HG03354 (cell line): ENCODE results near the gene GP1BB.

Experiments
- ATAC-seq: cut with Tn5 transposase; IDR thresholded peaks from one replicate; pipeline ENCODE4 v1.9.1; 2021; ENCODE audit warnings: mild to moderate bottlenecking; ENCODE audit not compliant: unreplicated experiment, poor library complexity, severe bottlenecking

Gene GP1BB

DNA sequence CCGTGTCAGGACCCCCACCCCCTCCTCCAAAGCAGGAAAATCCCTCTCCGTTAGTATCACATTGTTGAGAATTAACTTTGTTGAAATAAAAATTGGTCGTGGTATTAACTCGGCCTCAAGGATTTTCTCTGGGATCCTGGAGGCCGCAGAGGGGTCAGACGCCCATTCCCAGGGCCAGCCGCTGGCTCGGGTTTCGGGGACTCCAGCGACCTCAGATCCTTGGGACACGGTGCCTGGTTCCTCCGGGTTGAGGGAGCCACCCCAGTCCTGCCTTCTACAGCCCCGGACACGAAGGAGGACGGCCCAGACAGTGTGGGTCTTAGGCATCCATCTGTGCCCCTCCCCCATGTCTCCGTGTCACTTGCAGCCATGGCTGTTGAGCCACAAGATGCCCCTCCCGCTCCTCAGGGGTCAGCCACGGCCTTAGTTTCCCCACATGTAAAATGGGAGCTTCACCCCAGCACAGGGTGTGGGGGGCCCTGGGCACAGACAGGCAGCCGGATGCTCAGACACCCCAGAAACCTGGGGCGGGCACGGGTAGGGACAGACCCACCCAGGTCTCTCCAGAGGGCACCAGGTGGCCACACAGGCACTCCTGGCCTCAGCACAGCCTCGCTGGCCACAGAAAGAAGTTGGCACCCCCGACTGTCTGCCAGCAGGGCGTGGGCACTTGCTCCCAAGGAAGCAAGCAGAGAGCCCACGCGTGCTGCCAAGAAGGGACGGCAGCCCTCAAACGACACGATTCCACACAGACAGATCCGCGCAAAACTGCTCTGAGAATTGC is 15.5 kb downstream of the GP1BB start:
- ATAC-seq, result no peak

DNA sequence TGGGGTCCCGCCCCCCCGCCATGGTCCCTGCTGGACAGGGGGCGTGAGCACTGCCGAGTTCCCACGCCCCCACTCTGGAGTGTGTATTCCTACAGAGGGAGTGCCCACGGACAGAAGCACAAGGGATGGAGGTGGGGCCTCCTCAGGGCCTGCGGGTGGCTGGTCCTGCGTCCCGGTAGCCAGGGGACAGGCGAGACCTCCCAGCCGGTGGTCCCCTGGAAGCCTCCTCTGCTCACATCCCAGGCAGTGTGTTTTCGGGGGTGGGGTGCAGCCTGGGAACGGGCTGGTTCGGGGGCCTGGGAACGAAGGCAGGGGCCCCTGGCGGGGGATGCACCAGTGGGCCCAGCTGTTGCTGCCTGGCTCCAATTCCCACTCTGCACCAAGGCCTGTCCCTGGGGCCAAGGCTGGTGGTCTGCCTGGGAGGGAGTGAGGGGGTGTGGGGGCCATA is 16.1 kb downstream of the GP1BB start:
- no peak for ATAC-seq

- ATAC-seq, result no peak
Measured at GRCh38 chr22:19739911-19740449, 16.6 kb downstream of the GP1BB start.

DNA sequence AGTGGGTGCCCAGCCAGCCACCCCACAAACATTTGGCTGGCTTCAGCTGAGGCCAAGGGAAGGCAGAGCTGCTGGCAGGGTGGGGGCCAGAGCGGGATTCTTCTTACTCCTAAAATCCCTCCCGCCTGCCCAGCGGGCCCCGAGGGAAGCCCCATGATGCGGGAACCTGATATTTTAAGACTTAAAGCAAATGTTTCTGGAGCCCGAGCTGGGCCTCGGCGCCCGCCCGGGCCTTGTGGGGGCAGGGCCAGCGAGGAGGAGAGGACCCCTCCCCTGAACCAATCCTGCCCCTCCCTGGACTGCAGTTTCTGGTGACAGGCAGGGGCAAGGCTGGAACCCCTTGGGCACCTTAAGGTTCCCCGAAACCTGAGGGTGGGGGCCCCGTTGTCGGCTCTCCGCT is 17.2 kb downstream of the GP1BB start:
- ATAC-seq, result no peak

DNA sequence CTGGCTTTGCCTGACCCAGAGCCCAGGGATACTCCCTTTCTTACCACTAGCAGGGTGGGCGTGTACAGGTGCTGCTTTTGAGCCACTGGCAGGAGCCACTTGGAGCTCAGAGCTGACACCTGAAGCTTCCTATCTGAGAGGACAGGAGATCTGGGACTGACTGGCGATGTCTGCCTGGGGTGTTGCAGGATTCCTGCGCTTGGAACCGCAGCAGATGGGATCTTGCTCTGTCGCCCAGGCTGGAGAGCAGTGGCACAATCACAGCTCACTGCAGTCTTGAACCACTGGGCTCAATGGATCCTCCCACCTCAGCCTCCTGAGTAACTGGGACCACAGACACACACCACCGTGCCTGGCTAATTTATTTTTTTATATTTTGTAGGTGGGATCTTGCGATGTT is 17.7 kb downstream of the GP1BB start:
- no peak for ATAC-seq

DNA sequence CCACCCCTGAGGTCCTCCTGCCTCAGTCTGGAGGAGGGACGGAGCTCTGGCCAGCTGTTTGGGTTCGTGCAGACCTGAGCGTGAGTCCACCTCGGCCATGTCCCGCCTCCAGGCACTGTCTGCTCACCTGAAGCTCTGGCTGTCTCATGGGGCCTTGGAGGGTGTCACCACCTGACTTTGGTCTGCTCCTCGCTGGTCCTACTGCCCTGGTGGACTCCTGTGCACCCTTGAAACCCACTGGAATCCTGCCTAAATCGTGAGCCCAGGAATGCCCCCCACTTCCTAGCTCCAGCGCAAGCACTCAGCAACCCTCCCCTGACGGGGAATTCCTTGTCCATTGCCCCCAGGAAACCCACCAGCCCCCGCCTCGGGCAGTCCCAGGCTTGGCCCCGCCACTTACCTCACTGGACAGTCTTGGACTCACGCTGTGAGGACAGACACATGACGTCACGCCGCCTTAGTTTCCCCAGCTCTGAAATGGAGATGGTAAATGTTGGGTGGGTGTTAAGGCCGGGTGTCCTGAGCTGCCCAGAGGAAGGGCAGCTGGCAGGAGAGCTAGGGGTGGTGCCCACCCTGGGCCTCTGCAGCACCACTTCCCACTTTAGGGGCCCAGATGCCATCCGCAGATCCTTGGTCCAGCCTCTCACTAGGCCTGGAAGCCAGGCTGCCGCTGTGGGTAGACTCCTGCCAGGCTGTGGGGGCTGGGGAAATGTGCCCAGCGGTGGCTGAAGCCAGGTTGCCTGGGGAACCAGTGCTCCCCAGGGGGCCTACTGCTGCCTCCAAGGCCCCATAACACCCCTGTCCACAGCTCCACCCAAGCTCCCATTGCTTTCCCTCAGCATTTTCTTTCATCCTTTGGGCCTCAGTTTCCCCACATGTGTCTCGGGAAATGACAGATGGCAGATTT is 19.1 kb downstream of the GP1BB start:
- ATAC-seq, result no peak

DNA sequence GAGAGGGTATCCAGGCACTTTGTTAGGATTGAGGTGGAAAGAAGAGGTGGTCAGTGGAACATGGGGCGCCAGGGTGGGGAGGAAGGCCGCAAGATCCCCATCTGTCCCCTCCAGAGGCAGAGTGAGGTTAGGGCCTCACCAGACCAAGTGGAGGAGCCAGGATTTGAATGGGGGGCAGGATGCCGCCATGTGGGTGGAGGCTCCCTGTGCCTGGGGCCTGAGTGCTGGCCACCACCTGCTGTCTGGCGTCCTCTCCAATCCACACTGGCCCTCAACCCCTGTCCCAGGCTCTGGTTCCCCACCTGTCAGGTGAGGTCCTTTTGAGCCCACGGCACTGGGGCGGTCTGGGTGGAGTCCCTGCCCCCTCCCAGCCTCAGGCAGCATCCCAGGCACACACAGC is 19.7 kb downstream of the GP1BB start:
- ATAC-seq, result no peak

DNA sequence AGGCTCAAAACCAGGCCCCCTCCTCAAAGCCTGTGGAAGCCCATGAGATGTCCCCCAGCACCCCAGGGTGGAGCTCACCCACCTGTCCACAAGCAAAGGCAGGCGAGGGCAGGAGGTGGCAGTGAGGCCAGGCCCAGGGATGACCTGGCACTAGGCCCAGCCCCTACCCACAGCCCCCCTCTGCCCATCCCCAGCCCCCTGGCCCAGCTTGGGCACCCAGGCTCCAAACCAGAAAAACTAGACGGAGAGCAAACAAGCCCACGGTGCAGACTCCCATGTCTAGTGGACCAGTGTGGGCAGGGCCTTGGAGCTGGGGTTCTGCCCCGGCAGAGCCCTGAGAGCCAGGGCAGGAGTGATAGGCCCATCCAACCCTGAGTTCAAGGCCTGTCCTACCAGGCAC is 20.3 kb downstream of the GP1BB start:
- no peak for ATAC-seq

DNA sequence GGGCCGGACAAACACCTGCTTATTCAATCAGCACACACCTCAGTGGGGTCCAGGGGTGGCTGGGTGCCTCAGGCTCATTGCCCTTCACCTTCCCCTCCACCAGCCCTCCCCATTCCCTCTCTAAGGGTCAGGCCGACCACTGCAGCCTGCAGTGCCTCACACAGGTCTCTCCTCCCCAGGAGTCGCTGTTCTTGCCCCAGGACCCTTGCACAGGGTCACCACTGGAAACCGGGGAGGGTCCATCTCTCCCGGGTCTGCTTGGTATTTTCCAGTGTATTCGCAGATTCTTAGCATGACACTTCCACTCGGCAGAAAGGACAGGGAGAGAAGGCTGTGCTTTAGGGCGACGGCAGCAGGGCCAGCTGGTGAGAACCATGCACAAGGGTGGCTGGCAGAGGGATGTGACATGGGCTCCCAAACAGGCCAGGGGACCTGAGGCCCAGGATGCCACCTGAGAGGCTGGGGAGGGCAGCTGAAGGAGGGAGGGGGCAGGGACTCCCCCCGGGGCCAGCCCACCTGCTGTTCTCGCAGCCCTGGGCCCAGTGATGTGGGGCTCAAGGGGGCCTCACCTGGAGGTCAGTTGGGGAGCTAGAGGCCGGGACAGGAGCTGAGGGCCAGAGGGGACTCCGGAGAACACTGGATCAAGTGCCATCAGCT is 21.1 kb downstream of the GP1BB start:
- no peak for ATAC-seq

DNA sequence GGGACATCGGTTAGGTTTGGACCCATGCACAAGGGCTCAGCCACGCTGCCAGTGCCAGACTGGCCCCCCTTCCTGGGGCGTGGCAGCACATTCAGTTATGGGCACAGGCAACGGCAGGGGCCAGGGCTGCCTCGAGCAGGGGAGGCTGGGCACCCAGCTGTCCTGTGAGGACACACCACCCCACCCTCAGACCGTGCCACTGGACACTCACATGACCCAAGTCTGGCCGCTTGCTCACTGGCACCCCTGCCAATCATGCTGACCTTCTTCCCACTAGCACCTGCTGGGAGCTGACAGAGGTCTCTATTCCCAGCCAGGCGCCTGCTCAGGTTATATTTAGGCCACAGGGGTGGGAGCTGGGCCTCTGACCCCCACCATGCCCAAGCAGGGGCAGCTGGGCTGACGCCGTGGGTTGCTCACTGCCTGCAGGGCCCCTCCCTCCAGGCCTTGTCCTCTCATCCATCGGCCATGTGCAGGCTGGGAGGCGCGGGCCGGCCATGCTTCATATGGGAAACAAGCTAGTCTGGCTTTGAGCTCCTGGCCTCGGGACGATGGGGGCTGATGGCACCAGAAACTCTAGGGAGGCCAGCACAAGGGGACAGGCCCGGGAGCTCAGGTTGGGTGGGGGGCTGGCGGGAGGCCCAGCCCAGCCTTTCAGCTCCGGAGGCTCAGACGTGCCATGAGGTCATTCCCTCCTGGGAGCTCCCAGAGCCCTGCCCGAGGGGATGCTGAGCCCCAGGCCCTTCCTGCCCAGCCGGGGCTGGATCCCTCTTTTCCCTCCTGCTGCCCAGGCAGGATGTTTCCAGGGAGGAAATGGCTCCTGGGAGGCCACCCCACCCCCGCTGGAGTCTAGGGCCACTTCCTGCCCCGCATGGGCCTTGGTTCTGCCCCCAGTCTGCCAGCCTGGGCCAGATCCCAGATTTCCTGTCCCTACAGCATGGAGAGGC is 22.1 kb downstream of the GP1BB start:
- no peak for ATAC-seq

GRCh38 chr22:19746726-19747125 is 23.4 kb downstream of the GP1BB start:
- ATAC-seq, result no peak

DNA sequence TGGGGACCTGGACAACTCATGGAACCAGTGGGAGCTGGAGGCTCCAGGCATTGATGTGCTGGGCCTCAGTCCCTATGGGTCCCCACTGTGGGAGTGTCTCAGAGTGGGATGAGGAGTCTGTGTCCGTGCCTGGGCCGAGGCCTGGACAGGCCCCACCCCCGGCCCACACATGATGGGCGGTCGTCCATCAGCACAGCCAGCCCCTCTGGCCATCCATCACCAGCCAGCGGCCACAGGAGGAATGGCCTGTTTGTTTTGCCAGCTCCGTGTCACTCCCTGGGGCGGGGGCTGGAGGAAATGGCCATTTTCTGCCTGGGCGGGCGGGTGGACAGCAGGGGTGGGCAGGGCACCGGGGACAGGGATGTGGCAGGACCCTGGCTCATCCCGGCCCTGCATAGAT is 24.2 kb downstream of the GP1BB start:
- ATAC-seq, result no peak

DNA sequence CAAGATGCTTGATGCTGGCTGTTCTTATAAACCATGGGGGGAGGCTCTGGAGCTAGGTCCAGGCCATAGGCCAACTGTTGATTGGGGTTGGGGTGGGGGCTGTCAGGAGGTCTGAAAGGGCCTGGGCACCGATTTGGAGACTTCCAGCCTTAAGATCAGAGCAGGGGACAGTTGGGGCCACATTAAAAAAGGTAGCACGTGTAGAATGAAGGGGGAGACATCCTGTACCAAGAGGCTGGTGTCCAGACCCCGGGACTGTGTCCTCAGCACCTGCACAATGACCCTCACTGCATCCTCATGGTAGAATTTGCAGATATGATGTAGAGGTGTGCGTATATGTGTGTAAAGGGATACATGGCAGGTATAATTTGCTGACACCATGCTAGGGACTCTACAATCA is 24.8 kb downstream of the GP1BB start:
- ATAC-seq, result no peak

DNA sequence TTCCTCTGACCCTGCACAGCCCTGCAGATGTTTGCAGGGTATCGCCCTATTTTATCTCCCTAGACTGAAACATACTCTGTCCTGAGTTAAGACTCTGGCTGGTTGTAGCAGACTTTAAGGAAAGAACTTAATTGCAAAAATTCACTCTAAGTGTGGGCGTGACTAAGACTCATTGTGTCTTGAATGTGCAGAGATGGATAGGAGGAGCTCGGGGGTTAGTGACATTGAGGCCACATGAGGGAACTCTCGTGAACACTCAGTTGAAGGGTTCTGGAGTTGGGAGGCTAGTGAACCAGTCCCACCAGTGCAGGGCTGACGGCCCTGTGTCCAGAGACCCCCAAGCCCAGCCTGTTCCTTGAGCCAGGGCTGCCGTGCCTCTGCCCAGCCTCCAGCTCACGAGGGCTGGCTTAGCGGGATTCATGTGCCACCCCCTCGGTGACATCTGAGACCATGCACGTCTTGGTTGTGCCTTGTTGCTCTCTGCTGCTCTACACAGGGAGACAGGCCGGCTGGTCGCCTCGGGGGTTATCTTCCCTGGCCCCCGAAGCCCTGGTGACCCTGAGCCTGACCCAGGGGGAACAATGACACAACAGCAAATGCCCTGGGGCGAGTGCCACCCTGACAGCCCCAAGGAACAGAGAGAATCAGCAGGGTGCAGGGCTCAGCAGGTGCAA is 25.8 kb downstream of the GP1BB start:
- ATAC-seq, result no peak

DNA sequence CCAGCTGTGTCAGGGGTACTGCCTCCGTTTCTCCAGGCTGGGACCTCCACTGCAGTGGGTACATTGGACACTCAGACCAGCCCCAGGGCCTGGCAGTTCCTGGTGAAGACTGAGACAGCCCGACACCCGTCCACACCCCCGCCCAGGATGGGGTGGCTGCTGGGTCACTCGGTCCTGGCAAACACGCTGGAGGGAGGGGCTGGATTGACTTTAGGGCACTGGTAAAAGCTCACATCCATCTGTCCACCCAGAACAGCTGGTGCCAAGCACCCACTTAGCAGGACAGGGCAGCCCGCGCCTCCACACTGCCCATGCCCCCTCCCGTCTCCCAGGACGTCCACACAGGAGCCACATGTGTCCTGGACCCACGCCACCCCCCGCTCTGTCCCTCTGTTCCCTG is 26.5 kb downstream of the GP1BB start:
- ATAC-seq, result no peak

- ATAC-seq, result no peak
Measured at GRCh38 chr22:19750507-19751490, 27.5 kb downstream of the GP1BB start.

DNA sequence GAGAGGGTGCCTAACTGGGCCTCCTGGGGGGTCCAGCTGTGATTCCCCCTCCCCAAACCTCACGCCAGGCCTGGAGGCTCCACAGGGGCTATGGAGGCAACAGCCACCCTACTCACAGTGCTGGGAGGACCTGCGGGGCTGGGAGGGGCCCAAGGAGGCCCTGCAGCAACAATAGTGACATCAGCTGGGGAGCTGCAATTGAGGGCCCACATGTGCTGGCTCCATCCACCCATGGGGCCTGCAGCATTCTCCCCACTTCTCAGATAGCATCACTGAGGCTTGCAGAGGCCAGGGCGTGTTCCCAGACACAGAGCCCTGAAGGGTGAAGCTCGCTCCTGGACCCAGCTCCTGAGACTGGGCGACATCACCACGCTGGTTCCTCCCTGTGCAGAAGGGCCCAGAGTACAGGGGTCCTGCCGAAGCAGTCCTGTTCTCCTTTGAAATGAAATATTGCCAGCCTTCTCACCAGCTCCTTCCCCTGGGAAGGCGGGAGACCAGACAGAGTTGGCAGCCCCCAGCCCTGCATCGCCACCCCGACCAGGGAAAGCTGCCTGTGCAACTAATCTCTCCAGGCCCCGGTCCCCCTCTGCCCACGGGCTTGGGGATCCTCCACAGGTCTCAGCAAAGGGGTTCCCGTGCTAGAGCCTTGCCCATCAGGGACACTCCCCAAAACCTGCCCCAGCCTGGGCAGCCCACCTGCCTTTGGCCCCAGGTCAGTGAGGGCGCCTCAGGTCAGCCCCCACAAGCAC is 28.3 kb downstream of the GP1BB start:
- no peak for ATAC-seq
